ENCODE data around the gene CPSF4. TPM values are rescaled to one million over a fixed set of nuclear protein-coding genes. Genes with fewer than 3 reads are reported as not detected.

CPSF4 gene
- total RNA-seq, 4 donors from 2014 or later: 13.6 to 34.6 (median 23.0) TPM

- TF ChIP-seq EP300 (IDR thresholded peaks at IDR 0.05) (no peak), POLR2AphosphoS5 (IDR thresholded peaks at IDR 0.05) (peak; percentile 60)
- peak; percentile 90 for ATAC-seq
- H3K4me3 ChIP-seq: peak overlapping the region; percentile 37 to 69
These were observed 45.9 kb upstream of the CPSF4 start for GRCh38 chr7:99392659-99393354.

GRCh38 chr7:99393355-99394187, 45.2 kb upstream of the CPSF4 start:
- H3K27ac ChIP-seq: peak overlapping the region in 3 of 4 donors; percentile 78 to 84 (median 82)
- peaks cover 0 to 25% (median 6%) of the 10 kb centered on the region in 3 donors for H3K4me1 ChIP-seq
- H3K9me3 ChIP-seq: no peaks in the 10 kb centered on the region
- H3K4me3 ChIP-seq: peak overlapping the region; percentile 37 to 69
- H3K36me3 ChIP-seq: peaks cover 0 to 83% of the 10 kb centered on the region in 2 donors
- no peaks in the 10 kb centered on the region for H3K27me3 ChIP-seq
- WGBS, 2 donors (ENCODE audit: low coverage in 1 of 2): 40 to 100% methylated on average over 5 to 13 of the region's 30 CpGs
- TF ChIP-seq EP300 (IDR thresholded peaks at IDR 0.05) (no peak), CTCF (IDR thresholded peaks at IDR 0.05) (no peak), POLR2A (IDR thresholded peaks at IDR 0.05) (no peak), POLR2AphosphoS5 (IDR thresholded peaks at IDR 0.05) (no peak)
- peak; percentile 62 for ATAC-seq

More at GRCh38 chr7:99392659-99393354, 45.9 kb upstream of the CPSF4 start:
- Histone ChIP-seq H3K9me3 (no peaks in the 10 kb centered on the region), H3K36me3 (peaks cover 0 to 83% of the 10 kb centered on the region in 2 donors), H3K27me3 (no peaks in the 10 kb centered on the region), H3K27ac (peak overlapping the region in 3 of 4 donors; percentile 78 to 84 (median 82)), H3K4me1 (peaks cover 0 to 25% (median 6%) of the 10 kb centered on the region in 3 donors)
- WGBS, 2 donors (ENCODE audit: low coverage in 1 of 2): no CpG with 5 or more reads among the region's 68 CpGs

- TF ChIP-seq POLR2A (IDR thresholded peaks at IDR 0.05) (no peak), CTCF (IDR thresholded peaks at IDR 0.05) (no peak)
- Histone ChIP-seq H3K27me3 (no peaks in the 10 kb centered on the region), H3K4me1 (peaks cover 0 to 25% (median 6%) of the 10 kb centered on the region in 3 donors), H3K27ac (peak overlapping the region in 2 of 4 donors; percentile 78 to 82), H3K36me3 (peaks cover 0 to 83% of the 10 kb centered on the region in 2 donors), H3K9me3 (no peaks in the 10 kb centered on the region), H3K4me3 (no peak overlapping the region)
- ATAC-seq: no peak
- 83% methylated on average over 1 of the region's 4 CpGs; no CpG with 5 or more reads in 1 of the 2 donors for WGBS, 2 donors (ENCODE audit: low coverage in 1 of 2)
These were observed 44.6 kb upstream of the CPSF4 start for GRCh38 chr7:99394188-99394502.

- H3K9me3 ChIP-seq: no peaks in the 10 kb centered on the region
- WGBS, 2 donors (ENCODE audit: low coverage in 1 of 2): 55 to 80% methylated on average over 2 to 6 of the region's 14 CpGs
- H3K4me1 ChIP-seq: peaks cover 0 to 25% (median 6%) of the 10 kb centered on the region in 3 donors
- H3K36me3 ChIP-seq: peaks cover 0 to 83% of the 10 kb centered on the region in 2 donors
- no peak overlapping the region for H3K4me3 ChIP-seq
- ATAC-seq: no peak
- no peak overlapping the region for H3K27ac ChIP-seq
- no peak for TF ChIP-seq CTCF (IDR thresholded peaks at IDR 0.05)
- TF ChIP-seq EP300 (IDR thresholded peaks at IDR 0.05): no peak
- TF ChIP-seq POLR2A (IDR thresholded peaks at IDR 0.05): no peak
- no peak for TF ChIP-seq POLR2AphosphoS5 (IDR thresholded peaks at IDR 0.05)
- no peaks in the 10 kb centered on the region for H3K27me3 ChIP-seq
These were observed 43.0 kb upstream of the CPSF4 start for GRCh38 chr7:99395616-99396327.

All from gastroesophageal sphincter (tissue), 4 donors.